Measurements from ENCODE around the gene RYK.

DNA sequence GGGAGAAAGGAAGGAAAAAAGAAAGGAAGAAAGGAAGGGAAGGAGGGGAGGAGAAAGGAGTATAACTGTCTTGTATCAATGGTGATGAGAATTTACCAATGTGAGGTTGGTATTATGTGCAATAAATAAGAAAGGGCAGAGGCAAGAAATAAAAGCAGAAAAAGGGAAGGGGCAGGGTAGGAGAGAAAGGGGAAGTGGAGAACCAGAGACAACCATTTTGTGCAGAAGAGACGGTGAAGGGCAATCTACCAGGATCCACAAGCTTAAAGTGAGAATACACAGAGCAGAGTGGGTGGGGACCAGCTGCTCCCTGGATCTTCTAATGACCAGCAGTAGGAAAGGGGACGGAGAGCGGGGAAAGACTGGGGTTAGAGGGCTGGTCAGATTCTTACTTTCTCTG is 114.1 kb downstream of the RYK start:
- TF ChIP-seq, protein P1, sequence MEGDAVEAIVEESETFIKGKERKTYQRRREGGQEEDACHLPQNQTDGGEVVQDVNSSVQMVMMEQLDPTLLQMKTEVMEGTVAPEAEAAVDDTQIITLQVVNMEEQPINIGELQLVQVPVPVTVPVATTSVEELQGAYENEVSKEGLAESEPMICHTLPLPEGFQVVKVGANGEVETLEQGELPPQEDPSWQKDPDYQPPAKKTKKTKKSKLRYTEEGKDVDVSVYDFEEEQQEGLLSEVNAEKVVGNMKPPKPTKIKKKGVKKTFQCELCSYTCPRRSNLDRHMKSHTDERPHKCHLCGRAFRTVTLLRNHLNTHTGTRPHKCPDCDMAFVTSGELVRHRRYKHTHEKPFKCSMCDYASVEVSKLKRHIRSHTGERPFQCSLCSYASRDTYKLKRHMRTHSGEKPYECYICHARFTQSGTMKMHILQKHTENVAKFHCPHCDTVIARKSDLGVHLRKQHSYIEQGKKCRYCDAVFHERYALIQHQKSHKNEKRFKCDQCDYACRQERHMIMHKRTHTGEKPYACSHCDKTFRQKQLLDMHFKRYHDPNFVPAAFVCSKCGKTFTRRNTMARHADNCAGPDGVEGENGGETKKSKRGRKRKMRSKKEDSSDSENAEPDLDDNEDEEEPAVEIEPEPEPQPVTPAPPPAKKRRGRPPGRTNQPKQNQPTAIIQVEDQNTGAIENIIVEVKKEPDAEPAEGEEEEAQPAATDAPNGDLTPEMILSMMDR (IDR thresholded peaks at IDR 0.05): no peak
- TF ChIP-seq EZH2 (IDR thresholded peaks at IDR 0.05): no peak
- TF ChIP-seq EZH2phosphoT487 (IDR thresholded peaks at IDR 0.05): no peak
